Mesenchymal stem cell (in vitro differentiated cells and primary cell): ENCODE data around the gene CDC42EP4.

Experiments
- DNase-seq: peaks from one replicate; pipeline ENCODE4 v3.0.0-alpha.2; 2013
- H2AFZ ChIP-seq: one replicate; pipeline ENCODE4 v1.6.1; 2013; ENCODE audit warnings: low read depth, mild to moderate bottlenecking, control low read depth, inconsistent platforms, low read length, moderate library complexity
- H2AK5ac ChIP-seq: 2 replicates; pipeline ENCODE4 v1.6.1; 2013; ENCODE audit warnings: low read length, moderate library complexity, mild to moderate bottlenecking, inconsistent platforms; ENCODE audit not compliant: severe bottlenecking
- H2BK120ac ChIP-seq: one replicate; pipeline ENCODE4 v1.6.1; 2013; ENCODE audit warnings: low read depth, mild to moderate bottlenecking, inconsistent platforms, low read length, moderate library complexity
- H2BK12ac ChIP-seq, 2 experiments: one replicate each; pipeline ENCODE4 v1.6.1; 2013; ENCODE audit warnings: inconsistent platforms in 2 of 2, low read length in 2 of 2, mild to moderate bottlenecking in 2 of 2, moderate library complexity in 2 of 2, control low read depth in 1 of 2
- H2BK15ac ChIP-seq: one replicate; pipeline ENCODE4 v1.6.1; 2013; ENCODE audit warnings: mild to moderate bottlenecking, low read depth, inconsistent platforms; ENCODE audit not compliant: poor library complexity, severe bottlenecking
- H2BK5ac ChIP-seq: 2 replicates; pipeline ENCODE4 v1.6.1; 2013; ENCODE audit warnings: low read depth, mild to moderate bottlenecking, low read length, control low read depth, inconsistent platforms; ENCODE audit not compliant: poor library complexity, severe bottlenecking
- H3K14ac ChIP-seq, 2 experiments: one replicate each; pipeline ENCODE4 v1.6.1; 2013; ENCODE audit warnings: inconsistent platforms in 2 of 2, low read length in 2 of 2, control low read depth in 1 of 2, mild to moderate bottlenecking in 1 of 2, moderate library complexity in 1 of 2
- H3K18ac ChIP-seq, 2 experiments: one replicate each; pipeline ENCODE4 v1.6.1; 2013; ENCODE audit warnings: inconsistent platforms in 2 of 2, low read length in 2 of 2, control low read depth in 1 of 2, low read depth in 1 of 2, mild to moderate bottlenecking in 1 of 2
- H3K23ac ChIP-seq, 2 experiments: one replicate each; pipeline ENCODE4 v1.6.1; 2013; ENCODE audit warnings: inconsistent platforms in 2 of 2, low read length in 2 of 2, mild to moderate bottlenecking in 2 of 2, moderate library complexity in 2 of 2, control low read depth in 1 of 2
- H3K27ac ChIP-seq: 2 replicates; pipeline ENCODE4 v1.5.1; 2013; ENCODE audit warnings: mild to moderate bottlenecking, moderate library complexity, low read length, control low read depth, inconsistent platforms; ENCODE audit not compliant: poor library complexity, severe bottlenecking
- H3K27me3 ChIP-seq, 2 experiments: 2 replicates each; pipeline versions ENCODE4 v1.6.1 to v1.7.0; 2013; ENCODE audit warnings: low read length in 2 of 2, mild to moderate bottlenecking in 2 of 2, moderate library complexity in 2 of 2, control low read depth in 1 of 2, inconsistent platforms in 1 of 2; ENCODE audit not compliant: control insufficient read depth in 1 of 2, insufficient read depth in 1 of 2
- H3K36me3 ChIP-seq, 2 experiments: 2 replicates each; pipeline versions ENCODE4 v1.6.1 to v1.7.0; 2013; ENCODE audit warnings: low read length in 2 of 2, control low read depth in 1 of 2, inconsistent platforms in 1 of 2, low read depth in 1 of 2, mild to moderate bottlenecking in 1 of 2; ENCODE audit not compliant: insufficient read depth in 2 of 2, control insufficient read depth in 1 of 2
- H3K4ac ChIP-seq, 2 experiments: one replicate each; pipeline ENCODE4 v1.6.1; 2013; ENCODE audit warnings: inconsistent platforms in 2 of 2, low read length in 2 of 2, mild to moderate bottlenecking in 2 of 2, moderate library complexity in 2 of 2, control low read depth in 1 of 2, low read depth in 1 of 2
- H3K4me1 ChIP-seq: 2 replicates; pipeline ENCODE4 v1.6.1; 2013; ENCODE audit warnings: low read depth, low read length, control low read depth; ENCODE audit not compliant: control insufficient read depth, insufficient read depth
- H3K4me2 ChIP-seq: 2 replicates; pipeline ENCODE4 v1.6.1; 2013; ENCODE audit warnings: low read length, mild to moderate bottlenecking, inconsistent platforms; ENCODE audit not compliant: poor library complexity, severe bottlenecking
- H3K4me3 ChIP-seq, 2 experiments: 2 replicates each; pipeline versions ENCODE4 v1.5.1 to v1.7.0; 2013; ENCODE audit warnings: low read length in 2 of 2, mild to moderate bottlenecking in 2 of 2, control low read depth in 1 of 2, low read depth in 1 of 2; ENCODE audit not compliant: insufficient read depth in 1 of 2
- H3K79me1 ChIP-seq: replicated peaks from 2 replicates; pipeline ENCODE4 v1.6.1; 2013; ENCODE audit warnings: mild to moderate bottlenecking, control low read depth, low read length, inconsistent platforms; ENCODE audit not compliant: poor library complexity, severe bottlenecking
- H3K9ac ChIP-seq: 2 replicates; pipeline ENCODE4 v1.7.0; 2013; ENCODE audit warnings: mild to moderate bottlenecking, low read length, moderate library complexity
- H3K9me3 ChIP-seq: 2 replicates; pipeline ENCODE4 v1.7.0; 2013; ENCODE audit warnings: mild to moderate bottlenecking, low read length; ENCODE audit not compliant: control insufficient read depth
- H4K8ac ChIP-seq: one replicate; pipeline ENCODE4 v1.6.1; 2013; ENCODE audit warnings: inconsistent platforms, mild to moderate bottlenecking, low read length, moderate library complexity
- H4K91ac ChIP-seq: one replicate; pipeline ENCODE4 v1.6.1; 2013; ENCODE audit warnings: mild to moderate bottlenecking, low read length, inconsistent platforms
- WGBS: methylation state at CpG from one replicate; pipeline ENCODE4 v1.1.7; 2013; ENCODE audit warnings: mixed read lengths; 5-methylcytosine and 5-hydroxymethylcytosine counted together

The CDC42EP4 gene

DNA sequence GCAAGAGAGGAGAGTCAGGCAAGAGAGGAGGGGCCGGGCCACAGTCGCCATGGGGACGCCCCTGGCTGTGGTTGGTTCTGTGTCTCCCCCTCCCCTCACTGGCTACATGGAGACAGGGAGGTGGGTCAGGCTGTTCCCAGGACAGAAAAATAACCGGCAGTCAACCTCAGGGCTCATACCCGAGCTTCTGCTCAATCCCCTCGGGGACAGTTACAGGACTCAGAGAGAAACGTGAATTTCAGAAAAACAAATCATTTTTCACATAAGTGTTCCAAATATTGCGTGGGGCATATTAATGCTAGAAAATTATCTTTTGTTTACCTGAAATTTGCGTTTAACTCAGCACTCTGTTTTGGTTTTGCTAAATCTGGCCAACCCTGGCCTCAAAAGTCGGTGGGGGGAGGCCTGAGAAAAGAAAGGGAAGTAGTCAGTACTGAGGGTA is 27.9 kb downstream of the CDC42EP4 start:
- Histone ChIP-seq H3K36me3 (peaks cover 52 to 62% of the 10 kb centered on the region in 2 experiments), H3K9ac (no peak overlapping the region), H2BK5ac (no peak overlapping the region), H3K14ac (no peak overlapping the region), H2AK5ac (no peak overlapping the region), H3K27ac (no peak overlapping the region), H2BK12ac (no peak overlapping the region), H3K4ac (no peak overlapping the region), H2AFZ (no peak overlapping the region), H4K91ac (no peak overlapping the region), H3K9me3 (no peaks in the 10 kb centered on the region), H2BK15ac (no peak overlapping the region), H3K23ac (no peak overlapping the region), H4K8ac (peak overlapping the region; percentile 33), H3K4me1 (peaks cover 16% of the 10 kb centered on the region), H3K4me2 (no peak overlapping the region), H2BK120ac (no peak overlapping the region), H3K18ac (no peak overlapping the region), H3K4me3 (no peak overlapping the region), H3K27me3 (no peaks in the 10 kb centered on the region), H3K79me1 (peaks cover 60% of the 10 kb centered on the region)
- WGBS, result 29% methylated on average over 7 of the region's 10 CpGs
- no peak for DNase-seq

DNA sequence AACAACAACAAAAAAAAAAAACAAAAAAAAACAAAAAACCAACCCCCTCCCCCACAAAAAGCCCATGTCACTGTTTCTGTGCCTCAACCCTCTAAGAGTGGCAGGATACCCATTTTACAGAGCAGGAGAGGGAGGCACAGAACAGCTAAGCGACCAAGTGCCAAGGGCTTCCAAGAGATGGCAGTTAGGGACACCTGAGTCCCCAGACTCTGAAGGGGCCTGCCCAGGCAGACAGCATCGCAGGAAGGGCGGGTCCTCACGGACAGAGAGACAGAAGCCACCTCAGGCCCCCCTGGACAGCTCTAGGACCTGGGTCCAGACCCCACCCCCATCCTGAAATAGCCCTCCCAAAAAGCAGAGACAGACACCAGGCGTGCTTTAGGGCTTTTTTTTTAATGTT is 28.6 kb downstream of the CDC42EP4 start:
- H3K36me3 ChIP-seq, result peaks cover 52 to 57% of the 10 kb centered on the region in 2 experiments
- no peak overlapping the region for H3K18ac ChIP-seq
- WGBS, result 100% methylated on average over 4 of the region's 5 CpGs
- DNase-seq, result no peak
- no peak overlapping the region for H3K23ac ChIP-seq
- H3K14ac ChIP-seq, result no peak overlapping the region
- H4K91ac ChIP-seq, result no peak overlapping the region
- H2AK5ac ChIP-seq, result no peak overlapping the region
- no peak overlapping the region for H2BK5ac ChIP-seq
- no peak overlapping the region for H2BK15ac ChIP-seq
- H3K4me1 ChIP-seq, result peaks cover 15% of the 10 kb centered on the region
- peaks cover 60% of the 10 kb centered on the region for H3K79me1 ChIP-seq
- H2AFZ ChIP-seq, result no peak overlapping the region
- no peak overlapping the region for H3K4me3 ChIP-seq
- no peaks in the 10 kb centered on the region for H3K27me3 ChIP-seq
- no peak overlapping the region for H3K27ac ChIP-seq
- H3K9ac ChIP-seq, result no peak overlapping the region
- H3K4me2 ChIP-seq, result no peak overlapping the region
- no peak overlapping the region for H3K4ac ChIP-seq
- H4K8ac ChIP-seq, result no peak overlapping the region
- no peaks in the 10 kb centered on the region for H3K9me3 ChIP-seq
- H2BK12ac ChIP-seq, result no peak overlapping the region
- no peak overlapping the region for H2BK120ac ChIP-seq

DNA sequence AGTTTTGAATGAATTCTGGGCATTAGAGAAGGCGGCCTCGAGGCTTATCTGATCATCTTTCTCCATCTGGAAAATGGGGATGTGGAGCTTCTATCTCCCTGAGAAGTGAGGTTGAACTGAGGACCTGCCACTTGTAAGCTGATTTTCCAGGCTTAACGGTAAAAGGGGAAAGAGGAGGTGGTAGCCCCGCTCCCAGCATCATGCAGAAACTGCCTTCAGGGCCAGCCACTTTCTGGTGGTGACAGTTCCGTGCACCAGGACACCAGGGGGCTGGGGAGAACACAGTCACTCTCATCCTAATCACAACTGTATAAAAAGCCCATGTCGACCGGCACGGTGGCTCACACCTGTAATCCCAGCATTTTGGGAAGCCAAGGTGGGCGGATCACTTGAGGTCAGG is 29.2 kb downstream of the CDC42EP4 start:
- no peak overlapping the region for H2BK12ac ChIP-seq
- H4K91ac ChIP-seq, result no peak overlapping the region
- H3K9me3 ChIP-seq, result no peaks in the 10 kb centered on the region
- DNase-seq, result no peak
- no peak overlapping the region for H3K4me2 ChIP-seq
- no peak overlapping the region for H3K4me3 ChIP-seq
- peaks cover 52 to 56% of the 10 kb centered on the region in 2 experiments for H3K36me3 ChIP-seq
- no peak overlapping the region for H4K8ac ChIP-seq
- no peak overlapping the region for H3K14ac ChIP-seq
- no peak overlapping the region for H2AFZ ChIP-seq
- no peak overlapping the region for H3K18ac ChIP-seq
- no peaks in the 10 kb centered on the region for H3K27me3 ChIP-seq
- H2BK15ac ChIP-seq, result no peak overlapping the region
- no peak overlapping the region for H3K4ac ChIP-seq
- no peak overlapping the region for H3K23ac ChIP-seq
- H2AK5ac ChIP-seq, result no peak overlapping the region
- H3K9ac ChIP-seq, result no peak overlapping the region
- H3K4me1 ChIP-seq, result peaks cover 15% of the 10 kb centered on the region
- no peak overlapping the region for H2BK5ac ChIP-seq
- WGBS, result 100% methylated on average over 8 of the region's 9 CpGs
- no peak overlapping the region for H2BK120ac ChIP-seq
- H3K27ac ChIP-seq, result no peak overlapping the region
- H3K79me1 ChIP-seq, result peaks cover 54% of the 10 kb centered on the region

DNA sequence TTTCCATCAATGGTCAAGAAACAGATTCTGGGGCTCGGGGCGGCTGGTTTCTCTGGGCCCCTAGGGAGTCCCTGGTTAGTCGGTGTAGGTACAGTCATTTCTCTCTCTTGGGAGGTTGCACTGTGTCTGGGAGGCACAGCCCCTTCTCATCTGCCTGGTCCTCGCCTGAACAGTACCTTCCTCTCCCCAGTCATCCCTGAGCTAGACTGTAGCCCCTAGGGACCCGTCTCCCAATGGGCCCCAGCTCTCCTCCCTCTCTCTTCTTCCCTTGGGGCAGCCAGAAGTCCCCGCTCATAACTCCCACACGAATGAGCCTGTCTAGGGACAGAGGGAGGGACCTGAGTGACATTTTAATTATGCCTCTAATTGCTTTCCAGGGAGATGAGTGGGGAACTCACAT is 29.9 kb downstream of the CDC42EP4 start:
- H2BK12ac ChIP-seq, result no peak overlapping the region
- H3K9me3 ChIP-seq, result no peaks in the 10 kb centered on the region
- H3K18ac ChIP-seq, result no peak overlapping the region
- no peak for DNase-seq
- no peak overlapping the region for H2AK5ac ChIP-seq
- H2BK120ac ChIP-seq, result peak overlapping the region; percentile 1
- no peak overlapping the region for H3K23ac ChIP-seq
- no peak overlapping the region for H2BK15ac ChIP-seq
- no peak overlapping the region for H3K4ac ChIP-seq
- H2AFZ ChIP-seq, result no peak overlapping the region
- H3K27me3 ChIP-seq, result no peaks in the 10 kb centered on the region
- 93% methylated on average over 3 of the region's 7 CpGs for WGBS
- H3K9ac ChIP-seq, result no peak overlapping the region
- H3K4me1 ChIP-seq, result peaks cover 12% of the 10 kb centered on the region
- H3K36me3 ChIP-seq, result peaks cover 52 to 54% of the 10 kb centered on the region in 2 experiments
- H3K4me2 ChIP-seq, result no peak overlapping the region
- peaks cover 48% of the 10 kb centered on the region for H3K79me1 ChIP-seq
- H3K27ac ChIP-seq, result no peak overlapping the region
- no peak overlapping the region for H2BK5ac ChIP-seq
- no peak overlapping the region for H3K14ac ChIP-seq
- H4K8ac ChIP-seq, result no peak overlapping the region
- H4K91ac ChIP-seq, result no peak overlapping the region
- H3K4me3 ChIP-seq, result no peak overlapping the region
